Vagina (tissue), 2 donors: ENCODE measurements around the gene MVD.

Experiments used
- CTCF ChIP-seq, 3 experiments: fragments of 450-650 bp in 2 of 3; fragments of 200-600 bp in 1 of 3; sonication (generic) in 1 of 3; IDR thresholded peaks; one replicate each; pipeline ENCODE4 v1.5.1; 2017 to 2019; ENCODE audit warnings: antibody characterized with exemption in 3 of 3, mild to moderate bottlenecking in 2 of 3, moderate library complexity in 2 of 3
- POLR2A ChIP-seq, 2 donors: fragments of 450-650 bp; IDR thresholded peaks; one replicate each; pipeline ENCODE4 v1.6.1; 2017; ENCODE audit warnings: antibody characterized with exemption in 2 of 2, mild to moderate bottlenecking in 2 of 2, moderate library complexity in 2 of 2
- POLR2AphosphoS5 ChIP-seq, 2 donors: sonication (generic); formaldehyde crosslinking; IDR thresholded peaks; one replicate each; pipeline ENCODE4 v1.9.0; 2017; ENCODE audit warnings: antibody characterized with exemption in 2 of 2, mild to moderate bottlenecking in 2 of 2, low read depth in 1 of 2; ENCODE audit not compliant: insufficient read depth in 1 of 2

DNA sequence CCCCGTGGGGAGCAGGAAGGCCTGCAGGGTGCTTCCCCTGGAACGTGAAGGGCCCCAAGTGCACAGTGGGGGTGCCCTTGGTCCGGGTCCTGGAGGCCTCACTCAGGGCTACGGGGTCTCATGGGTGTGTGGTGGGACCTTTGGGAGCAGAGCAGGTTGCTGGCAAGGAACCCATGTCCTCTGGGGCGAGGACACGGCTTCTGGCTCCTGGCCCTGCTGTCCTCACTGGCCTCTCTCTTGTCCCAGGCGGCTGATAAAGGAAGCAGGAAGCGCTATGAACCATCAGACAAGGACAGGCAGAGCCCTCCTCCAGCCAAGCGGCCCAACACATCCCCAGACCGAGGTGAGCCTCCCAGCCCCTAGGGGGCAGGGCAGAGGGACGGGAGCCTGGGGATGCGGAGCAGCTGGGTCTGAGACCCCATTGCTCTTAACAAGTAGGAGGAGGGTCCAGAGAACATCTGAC, 34.3 kb downstream of the MVD start:
- no peak for TF ChIP-seq CTCF (IDR thresholded peaks at IDR 0.05)
- TF ChIP-seq POLR2A (IDR thresholded peaks at IDR 0.05), result no peak
- no peak for TF ChIP-seq POLR2AphosphoS5 (IDR thresholded peaks at IDR 0.05; ENCODE audit: insufficient read depth in 1 of 2, low read depth in 1 of 2)
